Stimulated activated CD8-positive, alpha-beta memory T cell treated with anti-CD3 and anti-CD28 coated beads, Interleukin-4, amount 100 ng/mL, for 4 hours (primary cell): ENCODE results near the gene KIAA1328.
"Not testable (repeated sequence)": the region's sequence is repeated elsewhere in the genome, so short reads cannot be mapped to it uniquely, and the experiment has no call there.

Experiments used
- DNase-seq, 2 donors: peaks; one replicate each; pipeline ENCODE4 v3.0.0-alpha.2; 2020; ENCODE audit warnings: low read depth in 2 of 2, low spot score in 1 of 2

Gene KIAA1328

DNA sequence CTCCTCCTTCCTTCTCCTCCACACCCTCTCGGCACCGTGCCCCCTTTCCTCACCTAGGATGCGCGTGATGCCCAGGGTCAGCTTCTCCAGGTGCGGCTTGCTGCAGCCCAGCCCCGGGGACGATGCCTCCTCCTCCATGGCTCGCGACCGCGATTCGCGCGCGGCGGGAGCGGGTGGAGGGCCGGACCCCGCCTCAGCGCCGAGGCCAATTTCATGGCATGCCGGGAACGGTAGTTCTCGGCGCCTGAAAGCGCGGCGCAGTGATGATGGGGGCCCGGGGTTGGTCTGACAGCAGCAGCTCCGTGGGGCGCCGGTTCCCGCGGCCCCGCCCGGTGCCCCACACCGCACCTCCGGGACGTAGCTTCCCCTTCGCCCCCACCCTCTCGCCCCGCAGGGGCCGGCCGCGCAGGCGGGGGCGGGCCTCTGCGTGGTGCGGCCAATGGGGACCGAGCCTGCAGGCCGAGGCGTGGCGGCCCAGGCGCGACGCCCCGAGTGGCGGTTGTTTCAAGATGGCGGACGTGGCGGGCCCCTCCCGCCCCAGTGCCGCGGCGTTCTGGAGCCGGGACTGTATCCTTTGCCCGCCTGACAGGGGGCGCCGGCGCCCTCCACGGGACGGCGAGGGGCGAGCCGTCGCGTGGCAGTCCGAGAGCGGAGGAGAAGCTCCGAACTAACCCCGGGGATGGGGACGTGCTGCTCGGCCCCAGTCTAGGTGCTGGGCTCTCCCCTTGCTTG, at the start of gene KIAA1328, which contains the start of gene TPGS2:
Gene KIAA1328, plus strand, starts transcription at position 498 of the 732 bp plus-strand sequence. Its CDS starts 12 bp downstream, at position 510.
Gene TPGS2, minus strand, starts transcription at position 373 of the 732 bp plus-strand sequence. Its CDS starts 235 bp downstream, at position 138.
- DNase-seq, result peak; percentile 53 to 69

DNA sequence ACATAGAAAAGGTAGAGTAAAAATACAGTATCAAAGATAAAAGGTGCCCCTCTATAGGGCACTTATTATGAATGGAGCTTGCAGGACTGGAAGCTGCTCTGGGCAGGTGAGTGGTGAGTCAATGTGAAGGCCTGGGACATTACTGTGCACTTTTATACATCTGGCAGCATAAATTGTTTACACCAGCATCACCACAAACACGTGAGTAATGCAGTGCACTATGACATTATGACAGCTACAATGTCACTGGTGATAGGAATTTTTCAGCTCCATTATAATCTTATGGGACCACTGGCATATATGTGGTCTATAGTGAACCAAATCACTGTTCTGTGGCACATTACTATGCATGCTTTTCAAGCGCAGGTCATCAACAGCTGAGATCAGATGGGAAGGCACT, 48.2 kb upstream of the KIAA1328 start:
- DNase-seq, result no peak

DNA sequence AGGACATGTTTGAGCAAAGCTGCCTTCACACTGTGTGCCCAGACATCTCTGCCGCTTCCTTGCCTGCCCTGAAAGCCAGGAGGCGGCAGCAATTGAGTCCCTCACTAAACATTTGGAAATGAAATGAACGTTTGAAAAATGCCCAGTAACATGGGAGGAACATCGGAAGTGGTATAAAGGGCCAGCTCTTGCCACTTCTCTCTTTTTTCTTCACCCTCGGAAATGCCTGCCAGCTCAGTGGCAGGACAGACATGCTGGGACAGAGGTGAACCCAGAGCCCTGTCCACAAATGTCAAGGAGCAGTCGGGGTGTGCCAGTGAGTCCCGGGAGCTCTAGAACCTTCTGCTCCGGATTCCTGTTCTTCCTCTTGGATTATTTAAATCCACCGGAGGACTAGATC, 46.2 kb upstream of the KIAA1328 start:
- no peak for DNase-seq

DNA sequence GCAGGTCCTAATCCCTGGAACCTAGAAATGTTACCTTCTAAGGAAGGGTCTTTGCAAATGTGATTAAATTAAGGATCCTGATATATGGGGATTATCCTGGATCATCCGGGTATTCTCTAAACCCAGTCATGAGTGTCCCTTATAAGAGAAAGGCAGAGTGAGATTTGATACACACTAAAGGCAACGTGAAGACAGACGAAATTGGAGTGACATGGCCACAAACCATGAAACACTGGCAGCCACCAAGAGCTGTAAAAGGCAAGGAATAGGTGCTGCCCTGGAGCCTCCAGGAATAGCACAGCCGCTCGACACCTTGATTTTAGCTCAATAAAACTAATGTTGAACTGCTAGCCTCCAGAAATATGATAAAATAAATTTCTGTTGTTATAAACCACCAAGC, 45.1 kb upstream of the KIAA1328 start:
- no peak for DNase-seq

DNA sequence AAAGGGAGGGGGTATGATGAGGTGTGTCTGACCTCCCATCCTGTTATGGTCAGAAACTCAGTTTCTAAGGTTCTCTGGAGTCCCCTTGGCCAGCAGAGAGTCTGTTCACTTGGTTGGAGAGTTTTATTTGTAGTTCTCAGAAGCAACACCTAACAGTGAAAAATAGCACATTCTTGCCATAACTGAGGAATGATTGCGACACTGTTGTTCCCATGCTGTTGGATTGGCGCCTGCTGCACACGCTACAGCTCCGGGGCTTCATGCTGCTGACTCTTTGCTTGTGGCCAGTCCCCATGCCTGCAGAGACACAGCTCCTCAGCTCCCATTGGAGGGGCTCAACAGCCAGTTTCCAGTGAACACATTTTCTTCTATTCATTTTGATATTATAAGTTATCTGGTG, 42.2 kb upstream of the KIAA1328 start:
- no peak for DNase-seq

DNA sequence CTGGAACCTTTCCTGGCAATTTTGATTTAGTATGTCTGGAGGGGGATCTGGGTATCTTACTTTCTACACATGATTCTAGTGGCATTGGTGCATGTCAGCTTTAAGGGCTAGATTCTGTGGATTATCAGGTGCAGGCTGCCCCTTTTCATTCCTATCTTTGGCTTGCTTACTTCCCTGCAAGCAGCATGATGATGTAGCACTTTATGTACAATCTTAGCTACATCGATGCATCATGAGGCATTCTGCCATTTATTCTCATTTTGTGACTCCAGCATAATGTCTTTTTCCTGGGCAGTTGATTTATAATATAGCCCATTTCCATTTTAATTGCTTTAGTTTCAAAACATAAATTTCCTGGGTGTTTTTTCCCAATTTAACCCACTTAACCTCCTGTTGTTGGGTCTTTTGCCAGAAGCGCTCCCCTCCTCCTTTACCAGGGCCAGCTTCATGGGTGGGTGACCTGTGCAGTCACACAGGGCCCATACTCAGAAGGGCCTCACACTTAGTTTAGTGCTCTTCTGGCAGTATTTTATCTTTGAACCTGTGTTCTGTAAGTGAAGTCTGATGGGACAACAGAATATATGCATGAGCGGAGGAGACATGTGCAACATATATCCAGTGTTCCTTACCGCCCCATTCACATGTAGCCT, 36.2 kb upstream of the KIAA1328 start:
- no peak for DNase-seq

DNA sequence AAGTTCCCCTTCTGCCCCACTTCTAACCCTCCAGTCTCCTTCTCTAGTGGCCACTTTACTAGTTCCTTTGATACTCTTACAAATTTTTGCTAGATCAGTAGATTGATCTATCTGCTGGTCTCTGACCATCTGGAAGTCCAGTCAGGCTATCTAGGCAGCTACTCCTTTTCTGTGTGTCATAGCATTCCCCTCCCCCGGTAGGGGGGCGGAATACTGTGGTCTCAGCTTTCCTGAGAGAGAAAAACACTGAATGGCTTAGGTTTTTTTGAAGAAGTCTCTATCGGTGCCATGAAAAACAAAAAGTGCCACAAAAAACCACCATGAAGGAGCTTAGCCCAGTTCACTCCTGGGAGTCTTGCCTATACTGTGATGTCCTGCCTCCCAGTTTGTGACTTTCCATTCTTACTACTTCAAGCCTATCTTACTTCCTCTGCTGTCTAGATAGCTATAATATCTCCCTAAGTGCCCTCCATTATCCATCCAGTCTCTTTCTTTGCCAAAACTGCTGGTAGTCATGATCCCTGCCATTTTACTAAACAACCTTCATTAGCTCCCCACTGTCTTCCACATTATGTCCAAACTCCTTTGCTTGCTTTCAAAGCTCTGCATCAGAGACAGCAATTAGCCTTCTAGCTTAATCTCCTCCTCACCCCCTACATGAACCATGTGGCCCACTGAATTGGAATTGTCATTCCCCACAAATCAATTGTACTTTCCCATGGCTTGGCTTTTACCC, 30.0 kb upstream of the KIAA1328 start:
- no peak for DNase-seq

DNA sequence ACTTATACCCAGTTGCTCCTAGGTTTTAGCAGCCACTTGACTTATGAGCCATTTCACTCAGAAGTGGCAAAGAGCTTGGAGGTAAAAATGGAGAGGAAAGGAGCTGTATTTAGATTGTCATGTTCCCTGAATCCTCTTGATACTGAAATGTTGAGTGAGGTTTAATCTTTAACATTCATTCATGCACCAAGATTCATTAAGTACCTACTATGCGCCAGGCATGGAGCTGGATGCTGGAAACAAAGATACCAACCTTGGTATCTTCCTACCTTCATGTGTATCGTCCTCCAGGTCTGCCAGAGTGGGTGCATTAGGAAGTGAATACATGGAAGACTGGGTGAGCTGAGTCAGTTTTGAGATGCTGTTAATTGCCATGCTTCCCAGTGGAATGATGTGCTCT, 23.8 kb upstream of the KIAA1328 start:
- no peak for DNase-seq

DNA sequence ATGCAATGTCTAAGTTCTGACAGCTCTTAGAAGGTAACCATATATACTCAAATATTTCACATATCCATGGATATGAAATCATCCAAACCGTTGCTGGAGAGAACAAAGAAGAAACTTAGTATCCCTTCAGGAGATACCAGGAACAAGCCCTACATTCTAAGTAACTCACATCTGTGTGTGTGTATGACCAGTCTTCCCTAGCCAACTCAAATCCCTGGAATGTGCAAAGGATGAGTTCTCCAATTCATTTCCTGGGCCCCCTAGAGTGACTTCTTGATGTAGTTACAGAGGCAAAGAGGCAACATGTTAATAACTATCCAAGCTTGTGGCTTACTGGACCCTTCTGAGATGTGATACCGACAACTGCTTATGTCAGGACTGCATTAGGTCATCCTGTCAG, 20.2 kb upstream of the KIAA1328 start:
- DNase-seq, result no peak

DNA sequence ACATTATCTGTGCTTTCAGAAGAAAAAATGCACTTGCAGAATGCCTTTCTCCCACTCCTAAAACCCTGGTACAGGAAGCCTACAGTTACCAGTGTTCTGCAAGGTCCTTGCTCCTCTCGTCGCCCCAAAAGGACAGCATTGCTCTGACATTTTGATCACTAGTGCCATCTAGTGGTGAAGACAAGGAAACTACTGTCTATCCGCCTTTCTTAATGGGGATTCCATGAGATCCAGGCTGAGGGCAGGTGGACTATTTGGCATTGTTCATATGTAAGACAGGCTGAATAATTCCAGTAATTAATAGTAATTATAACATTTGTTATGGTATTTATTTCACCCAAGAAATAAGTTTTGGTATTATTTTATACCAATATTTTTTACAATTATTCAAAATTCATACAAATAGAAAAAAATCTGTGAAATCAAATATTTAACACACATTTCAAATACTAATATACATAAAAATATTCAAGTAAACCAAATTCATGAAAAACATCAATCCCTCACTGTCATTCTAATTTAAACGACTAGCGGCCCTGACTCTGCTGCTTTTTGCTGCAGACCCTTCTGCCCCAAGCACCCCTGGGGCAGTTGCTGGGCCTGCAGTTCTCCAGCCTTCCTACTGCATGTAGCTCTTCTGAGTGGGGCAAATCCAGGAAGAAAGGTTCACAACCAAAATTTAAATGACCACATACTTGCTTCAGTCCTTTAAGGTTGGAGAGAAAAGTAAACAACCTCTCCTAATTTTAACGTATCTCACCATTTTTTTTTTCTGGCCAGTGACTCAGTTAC, 19.1 kb upstream of the KIAA1328 start:
- DNase-seq, result no peak

DNA sequence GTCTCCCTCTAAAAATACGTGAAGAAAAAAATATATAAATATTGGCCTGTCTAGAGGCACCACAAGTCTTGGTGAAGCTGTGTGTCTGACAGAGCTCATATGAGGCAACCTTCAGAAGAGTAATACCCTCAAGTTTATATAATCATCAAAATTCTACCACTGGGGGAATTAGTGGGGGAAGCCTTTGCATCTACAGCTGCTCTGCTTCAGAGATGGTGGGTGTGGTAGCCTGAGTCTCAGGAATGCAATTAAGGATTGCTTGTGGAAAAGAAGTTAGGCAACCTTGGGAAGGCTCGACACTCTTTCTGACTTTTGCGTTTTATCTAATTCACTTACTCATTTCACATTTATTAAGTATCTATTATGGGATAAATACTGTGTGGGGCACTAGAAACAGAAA, 17.5 kb upstream of the KIAA1328 start:
- DNase-seq, result no peak

DNA sequence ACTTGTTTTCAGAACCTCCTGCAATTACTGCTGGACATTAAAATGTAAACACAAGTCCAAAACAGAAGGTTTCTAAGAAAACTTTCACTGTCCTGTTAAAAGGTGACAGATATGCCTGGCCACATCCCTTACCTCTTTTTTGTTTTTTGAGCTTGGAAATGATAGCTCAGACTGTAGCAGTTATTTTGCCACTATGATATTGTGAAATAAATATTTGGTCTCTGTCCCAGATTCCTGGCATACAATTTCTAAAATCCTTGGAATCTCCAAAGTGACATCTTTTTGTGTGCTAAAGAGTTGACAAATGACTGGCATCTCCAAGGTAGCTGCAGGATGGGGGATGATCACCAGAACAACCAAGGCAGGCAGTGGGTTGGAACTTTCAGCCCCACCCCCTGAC, 17.0 kb upstream of the KIAA1328 start:
- no peak for DNase-seq

DNA sequence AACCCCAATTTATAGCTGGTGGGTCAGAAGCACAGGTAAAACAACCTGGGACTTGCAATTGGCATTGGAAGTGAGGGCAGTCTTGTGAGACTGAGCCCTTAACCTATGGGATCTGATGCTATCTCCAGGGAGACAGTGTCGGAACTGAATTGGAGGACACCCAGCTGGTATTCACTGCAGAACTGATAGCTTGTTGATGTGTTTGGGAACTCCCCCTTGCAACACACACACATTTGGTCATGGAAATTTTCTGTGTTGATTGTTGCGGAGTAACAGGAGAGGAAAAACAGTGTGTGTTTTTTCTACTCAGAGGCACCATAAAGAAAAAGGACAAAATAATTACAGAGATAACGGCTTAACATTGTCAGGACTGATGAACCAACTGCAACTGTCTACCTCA, 16.2 kb upstream of the KIAA1328 start:
- no peak for DNase-seq

DNA sequence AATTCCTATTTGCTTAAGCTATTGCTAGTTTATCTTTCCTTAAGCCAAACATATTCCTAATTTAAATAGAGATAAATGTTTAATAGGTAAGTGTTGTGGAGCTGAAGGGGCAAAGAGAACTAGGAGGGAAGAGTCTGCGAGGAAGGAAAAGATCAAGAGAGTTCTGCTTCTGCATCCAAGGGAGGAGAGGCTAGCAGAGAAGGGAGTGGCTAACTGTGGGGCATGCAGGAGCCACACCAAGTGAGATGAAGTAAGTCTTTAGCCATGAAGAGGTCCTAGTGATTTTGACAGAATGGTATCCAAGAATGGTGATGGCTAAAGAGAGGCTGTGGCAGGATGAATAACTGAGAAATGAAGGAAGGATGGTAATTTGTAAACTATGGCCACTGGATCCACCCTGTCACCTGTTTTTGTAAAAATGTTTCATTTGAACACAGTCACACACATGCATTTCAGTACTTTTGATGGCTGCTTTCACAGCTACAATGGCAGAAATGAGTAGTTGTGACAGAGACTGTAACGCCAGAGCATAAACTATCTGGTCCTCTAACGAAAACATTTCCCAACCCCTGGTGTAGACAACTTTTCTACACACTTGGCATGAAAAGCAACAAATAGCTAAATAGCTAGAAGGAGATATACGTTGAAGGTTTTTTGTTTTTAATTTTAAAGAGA, 15.7 kb upstream of the KIAA1328 start:
- no peak for DNase-seq

DNA sequence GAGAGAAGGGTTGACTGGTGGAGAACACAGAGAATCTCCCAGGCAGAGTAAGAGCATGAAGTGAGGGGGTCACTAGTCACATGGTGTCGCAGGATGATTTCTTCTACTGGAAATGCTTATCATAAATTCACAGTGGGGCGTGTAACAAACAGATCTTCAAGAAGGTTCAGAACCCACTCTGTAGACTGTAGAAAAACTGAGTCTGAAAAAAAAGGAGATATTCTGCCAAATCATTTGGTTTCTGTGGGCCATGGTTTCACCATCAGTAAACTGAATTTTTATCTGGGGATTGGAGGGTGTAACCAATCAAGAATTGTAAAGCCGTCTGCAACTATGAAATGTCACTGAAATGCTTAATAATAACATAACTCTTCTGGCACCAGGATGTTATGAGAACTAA, 15.1 kb upstream of the KIAA1328 start:
- no peak for DNase-seq

DNA sequence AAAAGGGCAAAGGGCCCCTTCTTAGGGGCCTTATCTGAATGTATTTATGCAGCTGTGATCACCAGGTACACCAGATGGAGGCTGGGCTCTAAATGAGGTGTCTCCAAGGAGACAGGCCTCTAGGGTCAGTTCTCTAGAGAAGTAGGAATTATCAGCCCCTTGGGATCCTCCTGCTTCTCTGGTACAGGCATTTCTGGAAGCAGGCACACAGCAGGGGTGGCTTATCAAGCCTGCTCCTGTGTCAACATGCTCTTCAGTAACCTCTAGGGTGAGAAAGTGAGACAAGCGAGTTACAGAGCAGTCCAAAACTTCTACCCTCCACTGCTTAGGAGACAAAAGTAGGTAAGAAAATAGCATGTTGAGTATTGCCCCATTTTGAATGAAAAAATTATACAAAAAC, 13.9 kb upstream of the KIAA1328 start:
- no peak for DNase-seq

DNA sequence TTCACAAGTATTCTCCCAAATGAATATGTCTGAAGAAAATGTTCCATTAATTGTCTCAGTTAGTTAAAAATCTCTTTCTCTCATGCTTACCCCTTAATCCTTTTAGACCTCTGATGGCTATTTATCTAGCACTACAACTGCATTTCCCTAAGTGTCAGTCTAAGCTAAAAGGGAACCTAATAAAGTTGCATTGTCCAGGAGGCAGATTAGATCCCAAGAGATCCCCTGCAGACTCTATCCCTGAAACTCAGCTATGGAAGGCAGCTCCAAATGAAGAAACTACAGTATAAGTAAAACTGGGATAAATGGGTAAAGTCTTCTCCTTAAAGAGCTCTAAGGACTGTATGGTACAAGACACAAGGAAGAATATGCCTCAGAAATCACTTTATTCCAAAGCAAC, 12.8 kb upstream of the KIAA1328 start:
- not testable (repeated sequence) for DNase-seq

DNA sequence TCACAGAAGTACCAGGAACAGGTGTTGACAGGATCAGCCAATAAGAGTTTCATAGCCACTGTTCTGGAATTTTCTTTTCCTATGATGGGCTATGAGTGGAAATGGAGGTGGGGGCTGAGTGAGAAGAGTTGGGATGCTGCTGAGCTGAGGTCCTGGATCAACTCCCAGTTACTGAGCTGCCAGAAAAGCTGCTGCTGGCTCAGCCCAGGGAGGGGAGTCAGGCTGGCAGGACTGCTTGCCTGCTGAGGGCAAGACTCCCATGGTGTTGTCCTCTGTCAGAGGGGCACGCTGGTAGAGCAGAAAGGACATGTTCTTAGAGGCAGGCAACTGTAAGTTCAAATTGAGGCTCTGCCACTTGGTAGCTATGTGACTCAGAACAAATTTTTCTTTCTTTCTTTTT, 11.9 kb upstream of the KIAA1328 start:
- no peak for DNase-seq

DNA sequence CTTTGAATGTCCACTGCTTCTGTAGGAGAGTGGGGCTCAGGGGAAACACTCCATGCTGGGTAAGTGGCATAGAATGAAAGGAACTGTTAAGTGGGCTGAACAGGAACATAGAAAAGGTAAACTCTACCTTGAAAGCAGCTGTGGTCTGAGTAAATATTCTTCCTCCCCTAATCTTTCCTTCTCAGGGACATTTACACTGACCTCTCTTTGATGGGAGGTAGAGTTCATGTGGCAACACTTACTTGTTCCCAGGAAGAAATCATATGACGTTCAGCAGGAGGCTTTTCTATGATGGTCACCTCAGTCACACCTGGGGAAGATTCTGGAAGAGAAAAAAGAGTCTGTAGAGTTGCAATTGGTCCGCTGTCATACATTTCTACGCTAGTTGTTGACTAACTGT, 10.3 kb upstream of the KIAA1328 start:
- DNase-seq, result no peak

DNA sequence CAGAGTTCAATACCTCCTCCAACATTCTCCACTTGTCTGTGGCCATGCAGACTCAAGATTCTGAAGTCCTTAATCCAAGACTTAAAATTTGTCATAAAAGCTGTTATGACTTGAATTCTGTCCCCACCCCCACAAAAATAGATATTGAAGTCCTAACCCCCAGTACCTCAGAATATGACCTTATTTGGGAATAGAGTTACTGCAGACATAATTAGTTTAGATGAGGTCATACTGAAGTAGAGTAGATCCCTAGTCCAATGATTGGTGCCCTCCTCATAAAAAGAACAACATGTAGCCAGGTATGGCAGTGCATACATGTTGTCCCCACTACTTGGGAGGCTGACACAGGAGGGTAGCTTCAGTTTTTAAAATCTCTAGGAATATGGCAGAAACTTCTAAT, 9.3 kb upstream of the KIAA1328 start:
- no peak for DNase-seq

DNA sequence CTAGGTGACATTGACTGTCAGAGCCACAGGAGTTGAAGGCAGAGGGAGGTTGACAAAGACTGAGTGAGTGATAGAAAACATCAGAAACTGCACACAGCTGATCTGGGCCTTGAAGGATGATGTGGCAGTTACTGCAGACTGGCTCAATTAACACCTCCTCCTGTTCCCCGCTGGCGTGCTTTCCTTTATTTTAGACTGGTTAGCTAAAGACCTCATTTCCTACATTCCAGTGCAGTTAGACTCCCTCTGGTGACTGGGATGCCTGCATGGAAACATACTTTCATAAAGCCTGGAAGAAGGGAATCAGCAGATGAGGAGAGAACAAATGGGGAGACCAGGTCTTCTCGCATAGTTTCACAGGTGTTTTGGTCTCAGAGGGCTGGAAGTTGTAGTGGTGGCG, 7.2 kb upstream of the KIAA1328 start:
- no peak for DNase-seq
